ENCODE data around the gene PODXL. TPM values are rescaled to one million over a fixed set of nuclear protein-coding genes. Genes with fewer than 3 reads are reported as not detected.

PODXL gene
- total and polyA plus RNA-seq, 2 experiments from 2014 or later = 220 to 727 TPM

GRCh38 chr7:131501930-131502685 lies 54.3 kb downstream of the PODXL start (continued):
- TF ChIP-seq, protein P1, sequence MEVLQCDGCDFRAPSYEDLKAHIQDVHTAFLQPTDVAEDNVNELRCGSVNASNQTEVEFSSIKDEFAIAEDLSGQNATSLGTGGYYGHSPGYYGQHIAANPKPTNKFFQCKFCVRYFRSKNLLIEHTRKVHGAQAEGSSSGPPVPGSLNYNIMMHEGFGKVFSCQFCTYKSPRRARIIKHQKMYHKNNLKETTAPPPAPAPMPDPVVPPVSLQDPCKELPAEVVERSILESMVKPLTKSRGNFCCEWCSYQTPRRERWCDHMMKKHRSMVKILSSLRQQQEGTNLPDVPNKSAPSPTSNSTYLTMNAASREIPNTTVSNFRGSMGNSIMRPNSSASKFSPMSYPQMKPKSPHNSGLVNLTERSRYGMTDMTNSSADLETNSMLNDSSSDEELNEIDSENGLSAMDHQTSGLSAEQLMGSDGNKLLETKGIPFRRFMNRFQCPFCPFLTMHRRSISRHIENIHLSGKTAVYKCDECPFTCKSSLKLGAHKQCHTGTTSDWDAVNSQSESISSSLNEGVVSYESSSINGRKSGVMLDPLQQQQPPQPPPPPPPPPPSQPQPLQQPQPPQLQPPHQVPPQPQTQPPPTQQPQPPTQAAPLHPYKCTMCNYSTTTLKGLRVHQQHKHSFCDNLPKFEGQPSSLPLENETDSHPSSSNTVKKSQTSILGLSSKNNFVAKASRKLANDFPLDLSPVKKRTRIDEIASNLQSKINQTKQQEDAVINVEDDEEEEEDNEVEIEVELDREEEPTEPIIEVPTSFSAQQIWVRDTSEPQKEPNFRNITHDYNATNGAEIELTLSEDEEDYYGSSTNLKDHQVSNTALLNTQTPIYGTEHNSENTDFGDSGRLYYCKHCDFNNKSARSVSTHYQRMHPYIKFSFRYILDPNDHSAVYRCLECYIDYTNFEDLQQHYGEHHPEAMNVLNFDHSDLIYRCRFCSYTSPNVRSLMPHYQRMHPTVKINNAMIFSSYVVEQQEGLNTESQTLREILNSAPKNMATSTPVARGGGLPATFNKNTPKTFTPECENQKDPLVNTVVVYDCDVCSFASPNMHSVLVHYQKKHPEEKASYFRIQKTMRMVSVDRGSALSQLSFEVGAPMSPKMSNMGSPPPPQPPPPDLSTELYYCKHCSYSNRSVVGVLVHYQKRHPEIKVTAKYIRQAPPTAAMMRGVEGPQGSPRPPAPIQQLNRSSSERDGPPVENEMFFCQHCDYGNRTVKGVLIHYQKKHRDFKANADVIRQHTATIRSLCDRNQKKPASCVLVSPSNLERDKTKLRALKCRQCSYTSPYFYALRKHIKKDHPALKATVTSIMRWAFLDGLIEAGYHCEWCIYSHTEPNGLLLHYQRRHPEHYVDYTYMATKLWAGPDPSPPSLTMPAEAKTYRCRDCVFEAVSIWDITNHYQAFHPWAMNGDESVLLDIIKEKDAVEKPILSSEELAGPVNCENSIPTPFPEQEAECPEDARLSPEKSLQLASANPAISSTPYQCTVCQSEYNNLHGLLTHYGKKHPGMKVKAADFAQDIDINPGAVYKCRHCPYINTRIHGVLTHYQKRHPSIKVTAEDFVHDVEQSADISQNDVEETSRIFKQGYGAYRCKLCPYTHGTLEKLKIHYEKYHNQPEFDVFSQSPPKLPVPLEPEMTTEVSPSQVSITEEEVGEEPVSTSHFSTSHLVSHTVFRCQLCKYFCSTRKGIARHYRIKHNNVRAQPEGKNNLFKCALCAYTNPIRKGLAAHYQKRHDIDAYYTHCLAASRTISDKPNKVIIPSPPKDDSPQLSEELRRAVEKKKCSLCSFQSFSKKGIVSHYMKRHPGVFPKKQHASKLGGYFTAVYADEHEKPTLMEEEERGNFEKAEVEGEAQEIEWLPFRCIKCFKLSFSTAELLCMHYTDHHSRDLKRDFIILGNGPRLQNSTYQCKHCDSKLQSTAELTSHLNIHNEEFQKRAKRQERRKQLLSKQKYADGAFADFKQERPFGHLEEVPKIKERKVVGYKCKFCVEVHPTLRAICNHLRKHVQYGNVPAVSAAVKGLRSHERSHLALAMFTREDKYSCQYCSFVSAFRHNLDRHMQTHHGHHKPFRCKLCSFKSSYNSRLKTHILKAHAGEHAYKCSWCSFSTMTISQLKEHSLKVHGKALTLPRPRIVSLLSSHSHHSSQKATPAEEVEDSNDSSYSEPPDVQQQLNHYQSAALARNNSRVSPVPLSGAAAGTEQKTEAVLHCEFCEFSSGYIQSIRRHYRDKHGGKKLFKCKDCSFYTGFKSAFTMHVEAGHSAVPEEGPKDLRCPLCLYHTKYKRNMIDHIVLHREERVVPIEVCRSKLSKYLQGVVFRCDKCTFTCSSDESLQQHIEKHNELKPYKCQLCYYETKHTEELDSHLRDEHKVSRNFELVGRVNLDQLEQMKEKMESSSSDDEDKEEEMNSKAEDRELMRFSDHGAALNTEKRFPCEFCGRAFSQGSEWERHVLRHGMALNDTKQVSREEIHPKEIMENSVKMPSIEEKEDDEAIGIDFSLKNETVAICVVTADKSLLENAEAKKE (CRISPR knock-in tag; IDR thresholded peaks at IDR 0.05) = no peak
- TF ChIP-seq EZH2 (IDR thresholded peaks at IDR 0.05; ENCODE audit: low read depth, unreplicated experiment) = no peak
- TF ChIP-seq REST (IDR thresholded peaks at IDR 0.05; ENCODE audit: unreplicated experiment) = no peak
- no peak for TF ChIP-seq EZH2phosphoT487 (IDR thresholded peaks at IDR 0.05; ENCODE audit: unreplicated experiment)
- TF ChIP-seq ZNF114 (CRISPR knock-in tag; IDR thresholded peaks at IDR 0.05) = no peak
- TF ChIP-seq CREB1 (CRISPR knock-in tag; IDR thresholded peaks at IDR 0.05; ENCODE audit: low read depth) = no peak
- TF ChIP-seq NANOG (IDR thresholded peaks at IDR 0.05; ENCODE audit: borderline replicate concordance) = no peak
- no peak for TF ChIP-seq POLR2AphosphoS5 (IDR thresholded peaks at IDR 0.05; ENCODE audit: low read depth)
- TF ChIP-seq STAT1 (IDR thresholded peaks at IDR 0.05; ENCODE audit: unreplicated experiment) = no peak
- no peak for TF ChIP-seq ETS1 (IDR thresholded peaks at IDR 0.05)
